HG02759 (cell line): Measurements from ENCODE around the gene HYAL1.
"Not testable (repeated sequence)": the region's sequence is repeated elsewhere in the genome, so short reads cannot be mapped to it uniquely, and the experiment has no call there.

Experiments
- ATAC-seq: cut with Tn5 transposase; IDR thresholded peaks from one replicate; pipeline ENCODE4 v1.9.1; 2021; ENCODE audit warnings: mild to moderate bottlenecking, moderate library complexity; ENCODE audit not compliant: unreplicated experiment

HYAL1 gene

GRCh38 chr3:50295553-50296431 lies 7.6 kb downstream of the HYAL1 start:
- no peak for ATAC-seq

DNA sequence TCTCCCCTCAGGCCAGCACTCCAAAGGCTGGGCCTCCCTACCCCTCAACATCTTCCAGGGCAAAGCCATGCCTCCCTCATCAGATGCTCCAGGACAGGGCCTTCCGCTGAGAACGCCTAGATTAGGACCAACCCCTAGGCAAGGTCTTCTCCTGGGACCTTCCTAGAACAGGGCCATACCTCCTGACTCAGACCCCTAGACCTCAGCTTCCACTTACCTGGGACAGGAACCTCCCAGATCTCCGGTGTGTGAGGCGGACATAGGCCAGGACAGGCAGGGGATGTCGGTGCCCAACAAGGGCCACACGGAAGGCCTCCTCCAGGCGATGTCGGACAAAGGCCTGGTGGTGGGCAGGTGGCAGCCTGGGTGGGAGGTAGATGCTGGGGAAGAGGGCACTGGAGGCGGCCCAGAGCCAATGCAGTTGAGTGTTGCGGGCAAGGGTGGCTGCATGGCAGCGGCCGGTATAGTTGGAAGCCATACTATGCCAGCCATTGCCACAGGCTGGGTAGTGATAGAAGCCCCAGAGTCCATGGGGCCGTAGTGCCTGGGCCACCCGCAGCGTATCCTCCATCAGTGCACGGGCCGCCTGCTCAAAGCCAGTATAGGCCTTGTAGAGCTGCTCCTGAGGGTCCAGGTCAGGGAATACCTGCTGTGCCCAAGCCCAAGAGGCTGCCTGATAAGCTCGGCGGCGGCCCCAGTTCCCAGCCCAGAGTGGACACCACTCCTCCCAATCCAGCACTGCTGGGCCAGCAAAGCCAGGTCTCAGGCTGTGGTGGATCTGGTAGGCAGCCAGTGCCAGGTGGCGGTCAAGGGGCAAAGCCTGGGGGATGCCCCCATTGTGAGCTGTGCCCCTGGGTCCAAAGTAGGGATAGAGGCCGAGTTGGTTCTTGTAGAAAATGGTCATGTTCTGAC lies 8.6 kb downstream of the HYAL1 start:
- no peak for ATAC-seq

- no peak for ATAC-seq
These were observed 9.3 kb downstream of the HYAL1 start for GRCh38 chr3:50294089-50294488.

DNA sequence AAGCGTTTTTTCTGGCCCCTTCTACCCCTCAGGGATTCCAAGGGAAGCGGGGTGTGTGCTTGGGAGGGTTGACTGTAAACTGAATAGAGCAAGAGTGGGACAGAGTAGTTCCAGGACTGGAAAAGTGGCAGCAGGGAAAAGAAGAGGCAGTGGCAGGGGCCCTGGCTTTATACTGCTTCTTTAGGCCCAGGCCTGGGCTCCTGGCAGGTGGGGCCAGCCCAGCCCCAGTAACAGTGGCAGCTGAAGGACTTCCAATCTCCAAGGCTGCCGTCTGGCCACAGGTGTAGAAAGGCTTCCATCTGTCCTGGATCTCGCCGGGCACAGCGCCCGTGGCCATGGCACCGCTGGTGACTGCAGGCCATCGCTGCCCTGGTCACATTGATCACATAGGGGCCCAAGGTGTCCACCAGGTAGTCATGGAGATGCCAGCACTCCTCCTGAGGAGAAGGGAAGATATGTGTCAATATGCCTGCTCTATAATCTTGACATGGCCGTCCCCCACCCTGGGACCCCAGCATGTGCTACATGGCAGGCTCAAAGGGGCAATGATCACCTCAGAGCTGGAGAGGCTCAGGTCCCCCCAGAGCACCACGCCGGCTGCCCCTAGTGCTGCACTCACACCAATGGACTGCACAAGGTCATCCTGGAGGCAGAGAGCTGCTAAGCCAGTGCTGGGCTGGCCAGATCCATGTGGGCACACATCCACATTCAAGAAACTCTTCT lies 10.1 kb downstream of the HYAL1 start:
- ATAC-seq: no peak

- ATAC-seq: peak; percentile 94
These were observed 11.0 kb downstream of the HYAL1 start, which contains the start of gene IFRD2 for GRCh38 chr3:50292159-50293078. Gene IFRD2, minus strand, starts transcription at chr3:50292429. Its CDS starts 155 bp downstream, at chr3:50292274.

DNA sequence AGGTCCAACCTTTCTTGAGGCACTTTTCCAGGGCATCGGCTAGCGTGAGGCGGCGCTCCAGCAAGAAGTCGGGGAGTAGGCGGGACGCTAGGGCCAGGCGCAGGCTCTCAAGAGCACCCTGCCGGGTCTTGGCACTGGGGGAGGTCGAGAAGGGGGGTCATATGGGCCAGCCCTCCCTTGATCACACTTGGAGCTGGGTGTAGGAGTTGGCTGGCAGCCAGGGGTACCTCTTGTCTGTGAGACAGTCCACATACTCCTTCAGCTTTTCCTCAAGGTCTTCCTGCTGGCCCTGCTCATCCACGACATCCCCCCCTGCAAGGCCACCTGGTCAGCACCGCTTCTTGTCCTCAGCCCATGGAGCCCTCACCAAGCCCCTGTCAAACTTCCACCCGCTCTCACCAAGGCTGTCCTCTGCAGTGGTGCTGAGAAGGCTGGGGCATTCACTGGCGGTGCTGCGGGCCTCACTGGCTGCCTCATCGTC lies 13.2 kb downstream of the HYAL1 start:
- no peak for ATAC-seq

- no peak for ATAC-seq
These were observed 14.2 kb downstream of the HYAL1 start for GRCh38 chr3:50289130-50289529.

DNA sequence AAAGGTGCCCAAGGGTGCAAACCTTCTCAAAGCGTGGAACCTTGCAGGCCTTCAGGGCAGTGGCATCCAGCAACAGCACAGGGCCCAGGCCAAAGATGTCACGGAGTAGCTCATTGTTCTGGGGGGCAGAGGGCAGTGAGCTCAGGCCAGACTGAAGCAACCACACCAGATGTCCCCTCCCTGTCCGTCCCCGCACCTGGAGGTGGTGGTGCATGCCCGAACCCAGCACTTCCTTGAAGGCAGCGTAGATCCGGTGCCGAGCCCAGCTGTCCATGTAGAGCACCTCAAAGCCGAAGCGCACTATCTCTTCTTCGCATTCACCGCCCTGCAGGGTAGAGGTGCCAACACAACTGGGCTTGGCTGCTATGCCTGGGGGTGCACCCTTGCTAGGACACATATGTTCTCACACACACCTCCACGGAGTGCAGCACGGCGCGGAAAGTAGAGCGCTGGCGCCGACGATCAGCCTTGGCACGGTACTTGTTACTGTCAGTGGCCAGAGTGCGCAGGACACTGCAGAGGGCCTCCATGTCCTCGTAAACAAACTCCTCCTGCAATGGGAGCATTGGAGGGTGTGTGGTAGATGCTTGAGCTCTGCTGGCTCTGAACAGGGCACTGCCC lies 14.9 kb downstream of the HYAL1 start:
- no peak for ATAC-seq

- no peak for ATAC-seq
These were observed 16.1 kb downstream of the HYAL1 start for GRCh38 chr3:50287262-50287661.

GRCh38 chr3:50286322-50287227 lies 16.8 kb downstream of the HYAL1 start:
- no peak for ATAC-seq

- ATAC-seq: not testable (repeated sequence)
These were observed 19.3 kb downstream of the HYAL1 start for GRCh38 chr3:50284121-50284520.

DNA sequence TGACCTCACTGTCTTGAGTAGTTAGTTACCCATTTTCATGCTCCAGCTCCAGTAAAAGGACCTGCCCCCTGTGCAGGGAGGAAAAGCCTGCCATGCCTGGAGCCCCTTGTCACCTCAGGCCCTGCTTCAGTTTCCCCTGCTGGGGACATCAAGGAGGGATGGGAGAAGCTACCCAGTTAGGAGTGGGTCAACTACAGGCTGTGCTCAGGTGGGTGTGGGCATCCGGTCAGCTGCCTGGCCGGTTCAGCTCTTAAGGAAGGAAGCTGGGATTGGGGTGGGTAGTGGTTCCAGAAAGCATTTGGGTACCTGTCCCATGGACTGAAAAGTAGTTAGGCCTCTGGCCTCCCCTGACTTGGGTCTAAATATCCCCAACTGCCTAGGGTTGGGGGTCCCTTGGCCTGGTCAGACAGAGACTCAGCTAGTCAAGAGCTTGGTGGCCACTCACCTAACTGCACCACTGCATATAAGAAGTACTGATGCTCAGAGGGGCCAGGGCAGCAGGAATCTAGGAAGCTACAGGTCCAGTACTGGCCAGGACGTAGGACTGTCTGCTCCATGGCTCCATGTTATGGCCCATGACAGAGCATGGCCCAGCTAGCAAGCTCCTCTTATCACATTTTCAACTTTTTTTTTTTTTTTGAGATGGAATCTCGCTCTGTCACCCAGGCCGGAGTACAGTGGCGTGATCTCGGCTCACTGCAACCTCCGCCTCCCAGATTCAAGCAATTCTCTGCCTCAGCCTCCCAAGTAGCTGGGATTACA lies 23.9 kb downstream of the HYAL1 start:
- no peak for ATAC-seq

DNA sequence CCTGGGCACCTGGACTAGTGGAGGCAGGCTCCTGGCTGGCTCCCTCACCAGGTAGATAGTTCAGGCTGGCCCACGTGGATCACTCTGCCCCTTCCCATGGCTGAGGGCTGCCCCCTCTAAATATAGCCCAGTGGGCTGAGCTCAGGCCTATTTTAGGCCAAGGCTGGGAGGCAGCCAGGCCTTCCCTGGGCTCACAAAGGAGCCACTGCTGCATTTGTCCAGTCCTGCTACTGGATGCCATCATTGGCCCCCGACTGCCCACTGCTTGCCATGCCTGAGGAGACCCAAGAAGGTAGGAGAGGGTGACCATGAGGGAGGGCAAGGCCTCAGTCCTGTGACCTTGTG lies 24.5 kb downstream of the HYAL1 start, which contains the start of gene LSMEM2:
Gene LSMEM2, plus strand, starts transcription at position 208 of the 345 bp plus-strand sequence. Its CDS starts 27 bp downstream, at position 235.
- ATAC-seq: no peak

GRCh38 chr3:50278123-50278879 lies 25.1 kb downstream of the HYAL1 start:
- ATAC-seq: no peak

DNA sequence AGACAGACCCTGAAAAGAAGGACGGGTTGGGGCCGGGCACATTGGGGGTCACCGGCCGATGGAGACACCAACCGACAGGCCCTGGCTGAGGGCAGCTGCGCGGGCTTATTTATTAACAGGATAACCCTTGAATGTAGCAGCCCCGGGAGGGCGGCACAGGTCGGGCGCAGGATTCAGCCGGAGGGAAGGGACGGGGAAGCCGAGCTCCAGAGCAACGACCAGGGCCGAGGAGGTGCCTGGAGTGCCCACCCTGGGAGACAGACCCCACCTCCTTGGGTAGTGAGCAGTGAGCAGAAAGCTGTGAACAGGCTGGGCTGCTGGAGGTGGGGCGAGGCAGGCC lies 26.6 kb downstream of the HYAL1 start:
- no peak for ATAC-seq

DNA sequence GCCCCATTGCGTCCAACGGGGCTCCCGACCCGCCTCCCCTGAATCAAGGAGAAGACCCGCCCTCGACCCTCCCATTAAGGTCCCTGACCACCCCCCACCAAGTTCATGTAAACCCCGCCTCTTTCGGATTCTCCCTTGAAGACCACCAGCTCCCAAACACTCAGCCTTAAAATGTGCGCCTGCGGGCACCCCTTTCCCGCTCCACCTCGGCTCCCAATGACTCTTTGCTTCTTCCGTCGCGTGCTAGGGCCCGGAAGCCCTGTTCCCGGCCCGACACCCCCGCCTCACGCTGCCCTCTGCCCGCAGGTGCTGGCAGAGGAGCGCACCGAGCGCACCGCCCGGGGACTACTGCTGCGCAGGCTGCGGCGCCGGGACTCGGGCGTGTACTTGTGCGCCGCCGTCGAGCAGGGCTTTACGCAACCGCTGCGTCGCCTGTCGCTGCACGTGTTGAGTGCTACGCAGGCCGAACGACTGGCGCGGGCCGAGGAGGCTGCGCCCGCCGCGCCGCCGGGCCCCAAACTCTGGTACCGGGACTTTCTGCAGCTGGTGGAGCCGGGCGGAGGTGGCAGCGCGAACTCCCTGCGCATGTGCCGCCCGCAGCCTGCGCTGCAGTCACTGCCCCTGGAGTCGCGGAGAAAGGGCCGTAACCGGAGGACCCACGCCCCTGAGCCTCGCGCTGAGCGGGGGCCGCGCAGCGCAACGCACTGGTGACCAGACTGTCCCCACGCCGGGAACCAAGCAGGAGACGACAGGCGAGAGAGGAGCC lies 27.2 kb downstream of the HYAL1 start:
- ATAC-seq: no peak
